ENCODE measurements around the gene ATRNL1. TPM values are rescaled to one million over a fixed set of nuclear protein-coding genes. Genes with fewer than 3 reads are reported as not detected.

The ATRNL1 gene
- total and polyA plus RNA-seq, 2 of the 8 experiments (the other 6 are each of a cell fraction or from before 2014, with no cell fraction given): 5.1 to 17.6 TPM

DNA sequence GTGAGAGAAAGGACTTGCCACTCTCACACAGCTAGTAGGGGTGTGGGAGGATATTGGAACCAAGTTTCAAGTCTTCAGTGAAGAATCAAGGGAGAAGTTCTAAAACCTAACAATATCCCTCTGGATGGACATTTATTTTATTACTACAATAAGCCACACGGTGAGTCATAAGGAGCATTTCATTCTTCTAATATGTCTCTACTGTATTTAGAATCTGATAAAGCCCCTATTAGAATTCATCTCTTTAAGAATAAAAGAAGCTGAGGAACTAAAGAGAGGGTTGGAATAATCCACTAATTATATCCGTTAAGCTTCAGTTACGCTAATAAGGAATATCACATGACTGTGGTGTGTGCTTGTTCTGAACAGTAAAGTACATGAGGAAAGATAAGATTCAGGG is 40.9 kb upstream of the ATRNL1 start:
- H2BK120ac ChIP-seq (replicated peaks; ENCODE audit: low read depth, low read length): no peak overlapping the region
- H3K9ac ChIP-seq (replicated peaks in 1 of 4; ENCODE audit: extremely low read depth in 1 of 4, low read depth in 3 of 4, low read length in 3 of 4): no peak overlapping the region
- FAIRE-seq (no peak), DNase-seq (ENCODE audit: low read depth in 1 of 2, low spot score in 2 of 2) (no peak)
- H3K23me2 ChIP-seq (ENCODE audit: low read depth, low read length): no peaks in the 10 kb centered on the region
- H4K8ac ChIP-seq (ENCODE audit: extremely low read depth, insufficient read depth, low read length): no peak overlapping the region
- H2AK5ac ChIP-seq (ENCODE audit: low read depth, low read length): no peak overlapping the region
- H2AFZ ChIP-seq (ENCODE audit: low read length): no peak overlapping the region
- H3K56ac ChIP-seq (replicated peaks; ENCODE audit: insufficient read length, low read depth, low read length): no peak overlapping the region
- no peak overlapping the region for H2BK15ac ChIP-seq (ENCODE audit: low read length)
- H3K27ac ChIP-seq (ENCODE audit: low read depth, low read length): no peak overlapping the region
- H3K14ac ChIP-seq (ENCODE audit: insufficient read length): no peak overlapping the region
- no peaks in the 10 kb centered on the region for H3K36me3 ChIP-seq (ENCODE audit: control insufficient read depth in 2 of 4, insufficient read depth in 4 of 4, low read length in 3 of 4)
- ChIA-PET POLR2A (ENCODE audit: partially characterized antibody) (no interaction called here), CTCF (ENCODE audit: partially characterized antibody) (interaction anchor here (1.2 to 11.8 kb wide), 2 partner anchors 26 to 175 kb away, joined by 3 to 91 read pairs; no protein-coding TSS in a partner anchor)
- no peak overlapping the region for H2BK12ac ChIP-seq (ENCODE audit: low read depth, low read length)
- no peaks in the 10 kb centered on the region for H3K79me2 ChIP-seq (ENCODE audit: control insufficient read depth in 1 of 2, insufficient read depth in 2 of 2, low read length in 2 of 2)
- H3K9me3 ChIP-seq (ENCODE audit: insufficient read depth in 2 of 2, low read depth in 1 of 2, low read length in 1 of 2): no peaks in the 10 kb centered on the region
- no peak overlapping the region for H3K4me3 ChIP-seq (ENCODE audit: extremely low read depth in 1 of 4, insufficient read depth in 2 of 4, low read depth in 3 of 4, low read length in 4 of 4)
- no peak overlapping the region for H4K5ac ChIP-seq (ENCODE audit: insufficient read length, low read depth, low read length)
- H4K20me1 ChIP-seq (replicated peaks in 1 of 2; ENCODE audit: control insufficient read depth in 1 of 2, insufficient read depth in 2 of 2, low read length in 2 of 2): no peaks in the 10 kb centered on the region
- H3K4me2 ChIP-seq (ENCODE audit: insufficient read depth in 1 of 2, low read depth in 2 of 2, low read length in 2 of 2): no peak overlapping the region
- 90% methylated on average over 3 of the region's 3 CpGs; no CpG with 5 or more reads in 1 of the 2 experiments for WGBS, 2 experiments (ENCODE audit: extremely low coverage in 1 of 2, insufficient coverage in 1 of 2, insufficient read length in 1 of 2, insufficient replicate concordance in 2 of 2, low coverage in 1 of 2, low lambda C conversion rate in 2 of 2, missing lambda C conversion rate in 1 of 2)
- H2BK5ac ChIP-seq (ENCODE audit: low read depth, low read length): no peak overlapping the region
- no peaks in the 10 kb centered on the region for H3K27me3 ChIP-seq (replicated peaks in 1 of 4; ENCODE audit: control insufficient read depth in 3 of 4, extremely low read depth in 1 of 4, insufficient read depth in 3 of 4, low read length in 3 of 4)
- no peaks in the 10 kb centered on the region for H3K79me1 ChIP-seq (ENCODE audit: low read depth, low read length)
- H3K18ac ChIP-seq (ENCODE audit: extremely low read depth, low read length): no peak overlapping the region
- no peak overlapping the region for H3K4ac ChIP-seq (replicated peaks; ENCODE audit: insufficient read length, low read depth, low read length)
- no peak overlapping the region for H3K23ac ChIP-seq (ENCODE audit: insufficient read length)
- peaks cover 0 to 6% (median 1%) of the 10 kb centered on the region in 4 experiments; a peak in 2 of 7 replicates for H3K4me1 ChIP-seq (replicated peaks in 1 of 4; ENCODE audit: control insufficient read depth in 3 of 4, insufficient read depth in 4 of 4, low read length in 3 of 4)
- H4K91ac ChIP-seq (replicated peaks; ENCODE audit: insufficient read length, low read length): no peak overlapping the region
- no peak overlapping the region for H2BK20ac ChIP-seq (ENCODE audit: low read length)
- TF ChIP-seq, protein P1, sequence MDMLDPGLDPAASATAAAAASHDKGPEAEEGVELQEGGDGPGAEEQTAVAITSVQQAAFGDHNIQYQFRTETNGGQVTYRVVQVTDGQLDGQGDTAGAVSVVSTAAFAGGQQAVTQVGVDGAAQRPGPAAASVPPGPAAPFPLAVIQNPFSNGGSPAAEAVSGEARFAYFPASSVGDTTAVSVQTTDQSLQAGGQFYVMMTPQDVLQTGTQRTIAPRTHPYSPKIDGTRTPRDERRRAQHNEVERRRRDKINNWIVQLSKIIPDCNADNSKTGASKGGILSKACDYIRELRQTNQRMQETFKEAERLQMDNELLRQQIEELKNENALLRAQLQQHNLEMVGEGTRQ (IDR thresholded peaks at IDR 0.05; ENCODE audit: low read length): no peak
- no peak for TF ChIP-seq CHD2 (IDR thresholded peaks at IDR 0.05; ENCODE audit: low read length)
- TF ChIP-seq, protein P2, sequence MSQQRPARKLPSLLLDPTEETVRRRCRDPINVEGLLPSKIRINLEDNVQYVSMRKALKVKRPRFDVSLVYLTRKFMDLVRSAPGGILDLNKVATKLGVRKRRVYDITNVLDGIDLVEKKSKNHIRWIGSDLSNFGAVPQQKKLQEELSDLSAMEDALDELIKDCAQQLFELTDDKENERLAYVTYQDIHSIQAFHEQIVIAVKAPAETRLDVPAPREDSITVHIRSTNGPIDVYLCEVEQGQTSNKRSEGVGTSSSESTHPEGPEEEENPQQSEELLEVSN (IDR thresholded peaks at IDR 0.05): no peak
- no peak for TF ChIP-seq SAP30 (IDR thresholded peaks at IDR 0.05; ENCODE audit: insufficient read depth, insufficient replicate concordance, low read length)
- TF ChIP-seq EZH2 (IDR thresholded peaks at IDR 0.05; ENCODE audit: low read depth, low read length, severe bottlenecking): no peak
- TF ChIP-seq, protein P3, sequence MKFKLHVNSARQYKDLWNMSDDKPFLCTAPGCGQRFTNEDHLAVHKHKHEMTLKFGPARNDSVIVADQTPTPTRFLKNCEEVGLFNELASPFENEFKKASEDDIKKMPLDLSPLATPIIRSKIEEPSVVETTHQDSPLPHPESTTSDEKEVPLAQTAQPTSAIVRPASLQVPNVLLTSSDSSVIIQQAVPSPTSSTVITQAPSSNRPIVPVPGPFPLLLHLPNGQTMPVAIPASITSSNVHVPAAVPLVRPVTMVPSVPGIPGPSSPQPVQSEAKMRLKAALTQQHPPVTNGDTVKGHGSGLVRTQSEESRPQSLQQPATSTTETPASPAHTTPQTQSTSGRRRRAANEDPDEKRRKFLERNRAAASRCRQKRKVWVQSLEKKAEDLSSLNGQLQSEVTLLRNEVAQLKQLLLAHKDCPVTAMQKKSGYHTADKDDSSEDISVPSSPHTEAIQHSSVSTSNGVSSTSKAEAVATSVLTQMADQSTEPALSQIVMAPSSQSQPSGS (IDR thresholded peaks at IDR 0.05; ENCODE audit: low read length): no peak
- TF ChIP-seq, protein P4, sequence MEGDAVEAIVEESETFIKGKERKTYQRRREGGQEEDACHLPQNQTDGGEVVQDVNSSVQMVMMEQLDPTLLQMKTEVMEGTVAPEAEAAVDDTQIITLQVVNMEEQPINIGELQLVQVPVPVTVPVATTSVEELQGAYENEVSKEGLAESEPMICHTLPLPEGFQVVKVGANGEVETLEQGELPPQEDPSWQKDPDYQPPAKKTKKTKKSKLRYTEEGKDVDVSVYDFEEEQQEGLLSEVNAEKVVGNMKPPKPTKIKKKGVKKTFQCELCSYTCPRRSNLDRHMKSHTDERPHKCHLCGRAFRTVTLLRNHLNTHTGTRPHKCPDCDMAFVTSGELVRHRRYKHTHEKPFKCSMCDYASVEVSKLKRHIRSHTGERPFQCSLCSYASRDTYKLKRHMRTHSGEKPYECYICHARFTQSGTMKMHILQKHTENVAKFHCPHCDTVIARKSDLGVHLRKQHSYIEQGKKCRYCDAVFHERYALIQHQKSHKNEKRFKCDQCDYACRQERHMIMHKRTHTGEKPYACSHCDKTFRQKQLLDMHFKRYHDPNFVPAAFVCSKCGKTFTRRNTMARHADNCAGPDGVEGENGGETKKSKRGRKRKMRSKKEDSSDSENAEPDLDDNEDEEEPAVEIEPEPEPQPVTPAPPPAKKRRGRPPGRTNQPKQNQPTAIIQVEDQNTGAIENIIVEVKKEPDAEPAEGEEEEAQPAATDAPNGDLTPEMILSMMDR (IDR thresholded peaks at IDR 0.05; ENCODE audit: control extremely low read depth in 1 of 3, insufficient read depth in 1 of 3, low read depth in 1 of 3, low read length in 3 of 3): no peak

Measured in H1 (cell line).